Measurements from ENCODE around the gene INPP4B.

INPP4B gene

GRCh38 chr4:142203505-142203904 is 642.6 kb downstream of the INPP4B start:
- TF ChIP-seq CTCF (IDR thresholded peaks at IDR 0.05; ENCODE audit: low read length), result no peak
- Histone ChIP-seq H3K9me2 (ENCODE audit: low read depth, low read length) (no peaks in the 10 kb centered on the region), H3K27ac (ENCODE audit: low read depth, low read length, poor library complexity, severe bottlenecking) (no peak overlapping the region), H3F3A (ENCODE audit: insufficient read depth, low read length) (no peaks in the 10 kb centered on the region), H3K4me2 (ENCODE audit: low read length) (no peak overlapping the region), H3K9me3 (ENCODE audit: low read length) (no peaks in the 10 kb centered on the region), H3K79me2 (ENCODE audit: insufficient read depth, low read length) (no peaks in the 10 kb centered on the region), H3K27me3 (ENCODE audit: insufficient read depth, low read length) (no peaks in the 10 kb centered on the region), H3K9ac (ENCODE audit: low read length) (no peak overlapping the region), H3K4me1 (ENCODE audit: insufficient read depth, low read length, severe bottlenecking) (no peaks in the 10 kb centered on the region), H4K20me1 (ENCODE audit: insufficient read depth, low read length) (no peaks in the 10 kb centered on the region), H2AFZ (ENCODE audit: low read length) (no peak overlapping the region), H3K36me3 (ENCODE audit: insufficient read depth, low read length) (no peaks in the 10 kb centered on the region), H3K4me3 (ENCODE audit: low read depth, low read length, poor library complexity, severe bottlenecking) (no peak overlapping the region)

- H2AFZ ChIP-seq (ENCODE audit: low read length), result no peak overlapping the region
- TF ChIP-seq EZH2 (IDR thresholded peaks at IDR 0.05; ENCODE audit: borderline replicate concordance, low read length), result no peak
- no peak for TF ChIP-seq CTCF (IDR thresholded peaks at IDR 0.05; ENCODE audit: low read length)
Observed at GRCh38 chr4:142202404-142203332, 643.4 kb downstream of the INPP4B start.

GRCh38 chr4:142201041-142201440 is 645.1 kb downstream of the INPP4B start:
- TF ChIP-seq EZH2 (IDR thresholded peaks at IDR 0.05; ENCODE audit: borderline replicate concordance, low read length) (no peak), CTCF (IDR thresholded peaks at IDR 0.05; ENCODE audit: low read length) (no peak)
- Histone ChIP-seq H2AFZ (ENCODE audit: low read length) (no peak overlapping the region), H4K20me1 (ENCODE audit: insufficient read depth, low read length) (no peaks in the 10 kb centered on the region)

More at GRCh38 chr4:142202404-142203332, 643.4 kb downstream of the INPP4B start:
- H3K27me3 ChIP-seq (ENCODE audit: insufficient read depth, low read length), result no peaks in the 10 kb centered on the region
- no peaks in the 10 kb centered on the region for H3K79me2 ChIP-seq (ENCODE audit: insufficient read depth, low read length)
- no peak overlapping the region for H3K4me3 ChIP-seq (ENCODE audit: low read depth, low read length, poor library complexity, severe bottlenecking)
- no peak overlapping the region for H3K4me2 ChIP-seq (ENCODE audit: low read length)
- no peaks in the 10 kb centered on the region for H4K20me1 ChIP-seq (ENCODE audit: insufficient read depth, low read length)
- H3K36me3 ChIP-seq (ENCODE audit: insufficient read depth, low read length), result no peaks in the 10 kb centered on the region
- no peak overlapping the region for H3K27ac ChIP-seq (ENCODE audit: low read depth, low read length, poor library complexity, severe bottlenecking)
- H3K9me3 ChIP-seq (ENCODE audit: low read length), result no peaks in the 10 kb centered on the region
- no peak overlapping the region for H3K9ac ChIP-seq (ENCODE audit: low read length)
- no peaks in the 10 kb centered on the region for H3F3A ChIP-seq (ENCODE audit: insufficient read depth, low read length)
- no peaks in the 10 kb centered on the region for H3K4me1 ChIP-seq (ENCODE audit: insufficient read depth, low read length, severe bottlenecking)
- no peaks in the 10 kb centered on the region for H3K9me2 ChIP-seq (ENCODE audit: low read depth, low read length)

More at GRCh38 chr4:142201041-142201440, 645.1 kb downstream of the INPP4B start:
- Histone ChIP-seq H3K4me2 (ENCODE audit: low read length) (no peak overlapping the region), H3K9me2 (ENCODE audit: low read depth, low read length) (no peaks in the 10 kb centered on the region), H3K9ac (ENCODE audit: low read length) (no peak overlapping the region), H3K27me3 (ENCODE audit: insufficient read depth, low read length) (no peaks in the 10 kb centered on the region), H3K9me3 (ENCODE audit: low read length) (no peaks in the 10 kb centered on the region), H3K27ac (ENCODE audit: low read depth, low read length, poor library complexity, severe bottlenecking) (no peak overlapping the region), H3K4me3 (ENCODE audit: low read depth, low read length, poor library complexity, severe bottlenecking) (no peak overlapping the region), H3K36me3 (ENCODE audit: insufficient read depth, low read length) (no peaks in the 10 kb centered on the region), H3K4me1 (ENCODE audit: insufficient read depth, low read length, severe bottlenecking) (no peaks in the 10 kb centered on the region), H3F3A (ENCODE audit: insufficient read depth, low read length) (no peaks in the 10 kb centered on the region), H3K79me2 (ENCODE audit: insufficient read depth, low read length) (no peaks in the 10 kb centered on the region)
